H9 (cell line): ENCODE results near the gene FARP2. TPM values are rescaled to one million over a fixed set of nuclear protein-coding genes. Genes with fewer than 3 reads are reported as not detected.
A peak's percentile ranks its signal among the peaks of the same experiment; 100 is the strongest.

ENCODE experiments used
- DNase-seq: peaks from one replicate; pipeline ENCODE4 v3.0.0-alpha.2; 2017
- H2AFZ ChIP-seq: one replicate; pipeline ENCODE4 v1.6.1; 2013; ENCODE audit warnings: mild to moderate bottlenecking, low read length, control low read depth, moderate library complexity
- H2AK5ac ChIP-seq: 2 replicates; pipeline ENCODE4 v1.6.1; 2013; ENCODE audit warnings: low read length, control low read depth, mixed read lengths; ENCODE audit not compliant: insufficient read length
- H2BK120ac ChIP-seq: one replicate; pipeline ENCODE4 v1.6.1; 2013; ENCODE audit warnings: low read depth, mild to moderate bottlenecking, low read length, control low read depth, inconsistent platforms; ENCODE audit not compliant: poor library complexity, severe bottlenecking
- H2BK12ac ChIP-seq: 2 replicates; pipeline ENCODE4 v1.6.1; 2013; ENCODE audit warnings: low read length, control low read depth, mixed read lengths, low read depth; ENCODE audit not compliant: insufficient read length
- H2BK15ac ChIP-seq: 2 replicates; pipeline ENCODE4 v1.6.1; 2013; ENCODE audit warnings: low read depth, low read length, control low read depth
- H2BK20ac ChIP-seq: one replicate; pipeline ENCODE4 v1.6.1; 2013; ENCODE audit warnings: low read depth, mild to moderate bottlenecking, low read length, control low read depth, inconsistent platforms; ENCODE audit not compliant: poor library complexity, severe bottlenecking
- H2BK5ac ChIP-seq: 2 replicates; pipeline ENCODE4 v1.6.1; 2013; ENCODE audit warnings: low read length, control low read depth, mixed read lengths; ENCODE audit not compliant: insufficient read length
- H3K14ac ChIP-seq: 2 replicates; pipeline ENCODE4 v1.6.1; 2013; ENCODE audit warnings: low read length, control low read depth; ENCODE audit not compliant: insufficient read depth
- H3K18ac ChIP-seq: 2 replicates; pipeline ENCODE4 v1.6.1; 2013; ENCODE audit warnings: low read depth, mild to moderate bottlenecking, mixed read lengths, low read length, control low read depth; ENCODE audit not compliant: insufficient read length
- H3K23ac ChIP-seq: 2 replicates; pipeline ENCODE4 v1.6.1; 2013; ENCODE audit warnings: low read length, control low read depth, mixed read lengths, low read depth; ENCODE audit not compliant: insufficient read length
- H3K23me2 ChIP-seq: 2 replicates; pipeline ENCODE4 v1.6.1; 2013; ENCODE audit warnings: low read depth, mild to moderate bottlenecking, mixed read lengths, low read length, control low read depth; ENCODE audit not compliant: insufficient read length, poor library complexity, severe bottlenecking
- H3K27ac ChIP-seq: 2 replicates; pipeline ENCODE4 v1.5.1; 2013; ENCODE audit warnings: low read length, control low read depth, mixed read lengths, low read depth; ENCODE audit not compliant: insufficient read length
- H3K27me3 ChIP-seq: 2 replicates; pipeline ENCODE4 v1.6.1; 2013; ENCODE audit warnings: low read length, control low read depth, inconsistent platforms; ENCODE audit not compliant: insufficient read depth
- H3K4ac ChIP-seq: 2 replicates; pipeline ENCODE4 v1.6.1; 2013; ENCODE audit warnings: low read depth, mild to moderate bottlenecking, control low read depth, inconsistent platforms, low read length, moderate library complexity
- H3K4me1 ChIP-seq: 2 replicates; pipeline ENCODE4 v1.6.1; 2013; ENCODE audit warnings: low read length, control low read depth, inconsistent platforms; ENCODE audit not compliant: insufficient read depth
- H3K4me2 ChIP-seq: 2 replicates; pipeline ENCODE4 v1.6.1; 2013; ENCODE audit warnings: low read length, control low read depth, mixed read lengths; ENCODE audit not compliant: insufficient read length, insufficient read depth
- H3K56ac ChIP-seq: 2 replicates; pipeline ENCODE4 v1.6.1; 2013; ENCODE audit warnings: low read depth, mild to moderate bottlenecking, mixed read lengths, low read length, control low read depth; ENCODE audit not compliant: insufficient read length
- H3K79me1 ChIP-seq: 2 replicates; pipeline ENCODE4 v1.6.1; 2013; ENCODE audit warnings: low read depth, mild to moderate bottlenecking, moderate library complexity, low read length, control low read depth, inconsistent platforms; ENCODE audit not compliant: insufficient read depth, poor library complexity, severe bottlenecking
- H3K79me2 ChIP-seq: 2 replicates; pipeline ENCODE4 v1.6.1; 2013; ENCODE audit warnings: low read length, control low read depth, inconsistent platforms; ENCODE audit not compliant: insufficient read depth
- H3K9ac ChIP-seq: 2 replicates; pipeline ENCODE4 v1.6.1; 2013; ENCODE audit warnings: low read length, control low read depth, mixed read lengths; ENCODE audit not compliant: insufficient read length; ENCODE audit errors: extremely low read depth
- H3K9me3 ChIP-seq: one replicate; pipeline ENCODE4 v1.6.1; 2013; ENCODE audit warnings: low read depth, low read length, inconsistent platforms; ENCODE audit not compliant: control insufficient read depth
- H3T11ph ChIP-seq: one replicate; pipeline ENCODE4 v1.6.1; 2013; ENCODE audit warnings: mild to moderate bottlenecking, low read length, control low read depth, inconsistent platforms
- H4K20me1 ChIP-seq: one replicate; pipeline ENCODE4 v1.6.1; 2013; ENCODE audit not compliant: control insufficient read depth, insufficient read length, insufficient read depth
- H4K5ac ChIP-seq: 2 replicates; pipeline ENCODE4 v1.6.1; 2013; ENCODE audit warnings: low read depth, mild to moderate bottlenecking, mixed read lengths, low read length, control low read depth; ENCODE audit not compliant: insufficient read length
- H4K8ac ChIP-seq: replicated peaks from 2 replicates; pipeline ENCODE4 v1.6.1; 2013; ENCODE audit warnings: low read length, control low read depth, mixed read lengths, low read depth; ENCODE audit not compliant: insufficient read length
- H4K91ac ChIP-seq: 2 replicates; pipeline ENCODE4 v1.6.1; 2013; ENCODE audit warnings: low read depth, mild to moderate bottlenecking, moderate library complexity, mixed read lengths, low read length, control low read depth; ENCODE audit not compliant: insufficient read length
- H3K27ac Mint-ChIP-seq, 3 experiments: 2 replicates in 2 of 3; 3 replicates in 1 of 3; pipeline ENCODE4 v1.8.0; 2020 to 2021; ENCODE audit warnings: mixed read lengths in 3 of 3, mild to moderate bottlenecking in 1 of 3, moderate library complexity in 1 of 3
- H3K27me3 Mint-ChIP-seq: 2 replicates; pipeline ENCODE4 v1.8.0; 2021; ENCODE audit warnings: low read depth, mild to moderate bottlenecking, moderate library complexity, mixed read lengths
- H3K36me3 Mint-ChIP-seq, 3 experiments: 2 replicates in 2 of 3; 3 replicates in 1 of 3; pipeline ENCODE4 v1.8.0; 2020 to 2021; ENCODE audit warnings: low read depth in 3 of 3, mixed read lengths in 3 of 3; ENCODE audit not compliant: insufficient read depth in 1 of 3
- H3K4me1 Mint-ChIP-seq, 2 experiments: 2 replicates each; pipeline ENCODE4 v1.8.0; 2020; ENCODE audit warnings: mixed read lengths in 2 of 2
- H3K4me3 Mint-ChIP-seq, 2 experiments: 2 replicates in 1 of 2; 3 replicates in 1 of 2; pipeline ENCODE4 v1.8.0; 2020 to 2021; ENCODE audit warnings: mild to moderate bottlenecking in 2 of 2, mixed read lengths in 2 of 2, moderate library complexity in 1 of 2
- H3K9me3 Mint-ChIP-seq, 2 experiments: 2 replicates in 1 of 2; 3 replicates in 1 of 2; pipeline ENCODE4 v1.8.0; 2020; ENCODE audit warnings: mild to moderate bottlenecking in 2 of 2, mixed read lengths in 2 of 2, moderate library complexity in 1 of 2
- WGBS: extraction: QIAGEN DNeasy Blood & Tissue Kit; methylation state at CpG from one replicate; pipeline ENCODE4 v1.1.7; 2013; ENCODE audit warnings: missing lambda C conversion rate, low lambda C conversion rate, mixed read lengths; ENCODE audit not compliant: insufficient read length; ENCODE audit errors: extremely low coverage; 5-methylcytosine and 5-hydroxymethylcytosine counted together
- total RNA-seq: library from RNA; stranded (reverse); gene quantifications from 2 replicates; pipeline ENCODE4 v1.2.1, GENCODE V29; 2021
- TF ChIP-seq, protein P1 (sequence below): fragments of 200-600 bp; sonication (generic); conservative IDR thresholded peaks from 3 replicates; pipeline ENCODE4 v1.8.0; 2021; ENCODE audit warnings: antibody characterized with exemption, mild to moderate bottlenecking

Gene FARP2
- total RNA-seq, 1 experiment from 2014 or later, result 33.9 TPM

DNA sequence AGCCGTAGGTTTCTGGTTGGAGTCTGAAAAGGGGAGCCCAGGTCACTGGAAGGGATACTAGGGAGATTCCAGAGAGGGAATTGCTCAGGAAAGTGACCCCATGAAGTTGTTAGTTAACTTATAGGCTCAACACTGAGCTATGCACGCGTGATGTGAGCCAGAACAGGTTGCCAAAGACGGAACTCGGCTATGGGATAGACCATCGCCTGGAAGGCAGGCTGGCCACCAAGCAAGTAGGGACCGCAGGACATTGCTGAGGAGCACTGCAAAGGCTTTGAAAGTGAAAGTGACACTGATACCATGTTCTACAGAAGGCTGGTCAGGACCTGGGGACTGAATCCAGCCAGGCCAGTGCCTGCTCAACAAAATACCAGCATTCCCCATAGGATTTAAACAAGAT lies 7.3 kb downstream of the FARP2 start:
- no peak overlapping the region for H2BK20ac ChIP-seq
- no peak overlapping the region for H2AK5ac ChIP-seq
- H3K36me3 Mint-ChIP-seq, result 0 out of 7 replicates have a peak, but pooled peaks cover 0 to 4% (median 0%) of the 10 kb centered on the region in 3 experiments
- no peaks in the 10 kb centered on the region for H3K27me3 ChIP-seq
- H3K4me2 ChIP-seq, result no peak overlapping the region
- H3K23me2 ChIP-seq, result no peaks in the 10 kb centered on the region
- no peak overlapping the region for H3T11ph ChIP-seq
- no peak overlapping the region for H3K27ac ChIP-seq
- no CpG with 5 or more reads among the region's 7 CpGs for WGBS
- H4K5ac ChIP-seq, result no peak overlapping the region
- no peak overlapping the region for H2BK120ac ChIP-seq
- no peak overlapping the region for H3K9ac ChIP-seq
- H4K91ac ChIP-seq, result no peak overlapping the region
- no peaks in the 10 kb centered on the region for H3K9me3 ChIP-seq
- TF ChIP-seq, protein P1, sequence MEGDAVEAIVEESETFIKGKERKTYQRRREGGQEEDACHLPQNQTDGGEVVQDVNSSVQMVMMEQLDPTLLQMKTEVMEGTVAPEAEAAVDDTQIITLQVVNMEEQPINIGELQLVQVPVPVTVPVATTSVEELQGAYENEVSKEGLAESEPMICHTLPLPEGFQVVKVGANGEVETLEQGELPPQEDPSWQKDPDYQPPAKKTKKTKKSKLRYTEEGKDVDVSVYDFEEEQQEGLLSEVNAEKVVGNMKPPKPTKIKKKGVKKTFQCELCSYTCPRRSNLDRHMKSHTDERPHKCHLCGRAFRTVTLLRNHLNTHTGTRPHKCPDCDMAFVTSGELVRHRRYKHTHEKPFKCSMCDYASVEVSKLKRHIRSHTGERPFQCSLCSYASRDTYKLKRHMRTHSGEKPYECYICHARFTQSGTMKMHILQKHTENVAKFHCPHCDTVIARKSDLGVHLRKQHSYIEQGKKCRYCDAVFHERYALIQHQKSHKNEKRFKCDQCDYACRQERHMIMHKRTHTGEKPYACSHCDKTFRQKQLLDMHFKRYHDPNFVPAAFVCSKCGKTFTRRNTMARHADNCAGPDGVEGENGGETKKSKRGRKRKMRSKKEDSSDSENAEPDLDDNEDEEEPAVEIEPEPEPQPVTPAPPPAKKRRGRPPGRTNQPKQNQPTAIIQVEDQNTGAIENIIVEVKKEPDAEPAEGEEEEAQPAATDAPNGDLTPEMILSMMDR, result no peak
- no peak overlapping the region for H3K4me3 Mint-ChIP-seq
- H2BK5ac ChIP-seq, result no peak overlapping the region
- H3K9me3 Mint-ChIP-seq, result no peaks in the 10 kb centered on the region
- no peaks in the 10 kb centered on the region for H4K20me1 ChIP-seq
- H3K18ac ChIP-seq, result no peak overlapping the region
- no peak overlapping the region for H2AFZ ChIP-seq
- peaks cover 5% of the 10 kb centered on the region for H3K79me1 ChIP-seq
- H3K4me1 Mint-ChIP-seq, result peaks cover 50 to 51% of the 10 kb centered on the region in 2 experiments
- DNase-seq, result no peak
- H3K27ac Mint-ChIP-seq, result peak overlapping the region in 2 of 3 experiments; percentile 31 to 65; a peak in 2 of 7 replicates
- no peaks in the 10 kb centered on the region for H3K27me3 Mint-ChIP-seq
- H3K4ac ChIP-seq, result no peak overlapping the region
- no peak overlapping the region for H4K8ac ChIP-seq
- no peak overlapping the region for H2BK15ac ChIP-seq
- peaks cover 4% of the 10 kb centered on the region; the same call in 1 of the 2 replicates for H3K79me2 ChIP-seq
- H3K14ac ChIP-seq, result no peak overlapping the region
- H3K23ac ChIP-seq, result no peak overlapping the region
- H3K56ac ChIP-seq, result no peak overlapping the region
- H3K4me1 ChIP-seq, result no peaks in the 10 kb centered on the region; the same call in none of the 2 replicates
- no peak overlapping the region for H2BK12ac ChIP-seq
